ENCODE results near the gene ADARB2. TPM values are rescaled to one million over a fixed set of nuclear protein-coding genes. Genes with fewer than 3 reads are reported as not detected.

The ADARB2 gene
- polyA plus RNA-seq, 1 of the 3 experiments (the other 2 are of a cell fraction) = not detected

GRCh38 chr10:1643161-1643907 is 94.0 kb downstream of the ADARB2 start:
- no peak overlapping the region for H3K4me3 ChIP-seq (ENCODE audit: low read depth in 2 of 2, low read length in 1 of 2)
- H3K9me2 ChIP-seq = no peaks in the 10 kb centered on the region
- H3K79me2 ChIP-seq (ENCODE audit: insufficient read depth) = no peaks in the 10 kb centered on the region
- no peak overlapping the region for H3K4me2 ChIP-seq
- H3K9me3 ChIP-seq = no peaks in the 10 kb centered on the region
- ChIA-PET POLR2A (no interaction called here), CTCF (no interaction called here)
- H2AFZ ChIP-seq (ENCODE audit: low read depth) = no peak overlapping the region
- WGBS (ENCODE audit: low lambda C conversion rate) = 58% methylated on average over 11 of the region's 11 CpGs
- H4K20me1 ChIP-seq (ENCODE audit: insufficient read depth) = no peaks in the 10 kb centered on the region
- H3F3A ChIP-seq (replicated peaks; ENCODE audit: insufficient read depth) = peaks cover 5% of the 10 kb centered on the region
- peaks cover 0 to 4% of the 10 kb centered on the region in 2 experiments; a peak in 1 of 4 replicates for H3K4me1 ChIP-seq (ENCODE audit: control insufficient read depth in 1 of 2, insufficient read depth in 2 of 2, low read depth in 1 of 2, low read length in 1 of 2)
- H3K27me3 ChIP-seq (ENCODE audit: insufficient read depth) = no peaks in the 10 kb centered on the region
- no peak overlapping the region for H3K27ac ChIP-seq (ENCODE audit: low read depth in 2 of 2, low read length in 1 of 2)
- H3K36me3 ChIP-seq (replicated peaks in 1 of 2; ENCODE audit: control insufficient read depth in 1 of 2, insufficient read depth in 2 of 2, low read length in 1 of 2) = no peaks in the 10 kb centered on the region
- H3K9ac ChIP-seq = no peak overlapping the region
- DNase-seq = no peak
- TF ChIP-seq FOXJ3 (CRISPR knock-in tag; IDR thresholded peaks at IDR 0.05) = no peak
- no peak for TF ChIP-seq ELF1 (IDR thresholded peaks at IDR 0.05)
- TF ChIP-seq REST (IDR thresholded peaks at IDR 0.05; ENCODE audit: low read depth, low read length) = peak; percentile 66; the same call in 1 of the 2 replicates

GRCh38 chr10:1642600-1643160 is 94.6 kb downstream of the ADARB2 start:
- no peaks in the 10 kb centered on the region for H3K9me3 ChIP-seq
- TF ChIP-seq MXI1 (IDR thresholded peaks at IDR 0.05; ENCODE audit: low read depth, low read length) (no peak), FOXM1 (IDR thresholded peaks at IDR 0.05; ENCODE audit: low read depth) (no peak)
- TF ChIP-seq, protein P1, sequence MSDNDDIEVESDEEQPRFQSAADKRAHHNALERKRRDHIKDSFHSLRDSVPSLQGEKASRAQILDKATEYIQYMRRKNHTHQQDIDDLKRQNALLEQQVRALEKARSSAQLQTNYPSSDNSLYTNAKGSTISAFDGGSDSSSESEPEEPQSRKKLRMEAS (IDR thresholded peaks at IDR 0.05; ENCODE audit: low read depth) = no peak
- no peak overlapping the region for H3K4me3 ChIP-seq (ENCODE audit: low read depth in 2 of 2, low read length in 1 of 2)
- no peak overlapping the region for H3K4me2 ChIP-seq
- no peaks in the 10 kb centered on the region for H4K20me1 ChIP-seq (ENCODE audit: insufficient read depth)
- H3K36me3 ChIP-seq (replicated peaks in 1 of 2; ENCODE audit: control insufficient read depth in 1 of 2, insufficient read depth in 2 of 2, low read length in 1 of 2) = no peaks in the 10 kb centered on the region
- H3K79me2 ChIP-seq (ENCODE audit: insufficient read depth) = no peaks in the 10 kb centered on the region
- POLR2A ChIA-PET = no interaction called here
- no peak overlapping the region for H2AFZ ChIP-seq (ENCODE audit: low read depth)
- peaks cover 0 to 4% of the 10 kb centered on the region in 2 experiments; a peak in 1 of 4 replicates for H3K4me1 ChIP-seq (ENCODE audit: control insufficient read depth in 1 of 2, insufficient read depth in 2 of 2, low read depth in 1 of 2, low read length in 1 of 2)
- H3K9me2 ChIP-seq = no peaks in the 10 kb centered on the region
- CTCF ChIA-PET = no interaction called here
- H3K27ac ChIP-seq (ENCODE audit: low read depth in 2 of 2, low read length in 1 of 2) = no peak overlapping the region
- 37% methylated on average over 8 of the region's 8 CpGs for WGBS (ENCODE audit: low lambda C conversion rate)
- no peaks in the 10 kb centered on the region for H3K27me3 ChIP-seq (ENCODE audit: insufficient read depth)
- H3K9ac ChIP-seq = no peak overlapping the region
- peaks cover 5% of the 10 kb centered on the region for H3F3A ChIP-seq (replicated peaks; ENCODE audit: insufficient read depth)
- DNase-seq = no peak
